HepG2 (cell line): ENCODE measurements around the gene EPB41L5. TPM values are rescaled to one million over a fixed set of nuclear protein-coding genes. Genes with fewer than 3 reads are reported as not detected.

ENCODE experiments used
- AKAP8 ChIP-seq: sonication (generic); formaldehyde crosslinking; IDR thresholded peaks from 2 replicates; pipeline ENCODE4 v1.5.1; 2020; ENCODE audit warnings: mild to moderate bottlenecking, missing genetic modification reagents
- HNF1A ChIP-seq, 2 experiments: sonication (generic) in 1 of 2; formaldehyde crosslinking in 1 of 2; IDR thresholded peaks; 2 replicates each; pipeline versions ENCODE4 v1.4.0 to v1.6.1; 2016 to 2020; ENCODE audit warnings: borderline replicate concordance in 1 of 2, low read depth in 1 of 2, mild to moderate bottlenecking in 1 of 2, missing genetic modification reagents in 1 of 2
- ISL2 ChIP-seq: sonication (generic); formaldehyde crosslinking; IDR thresholded peaks from 2 replicates; pipeline ENCODE4 v1.5.0; 2020; ENCODE audit warnings: missing genetic modification reagents
- KDM3A ChIP-seq: IDR thresholded peaks from 2 replicates; pipeline ENCODE4 v1.6.1; 2018; ENCODE audit warnings: low read depth, missing compliant biosample characterization
- MXD4 ChIP-seq: IDR thresholded peaks from 2 replicates; pipeline ENCODE4 v1.6.1; 2016; ENCODE audit warnings: mild to moderate bottlenecking, missing biosample characterization, missing genetic modification reagents
- NCOA2 ChIP-seq: sonication (generic); formaldehyde crosslinking; IDR thresholded peaks from 2 replicates; pipeline ENCODE4 v1.8.0; 2022; ENCODE audit warnings: inconsistent platforms
- NR2C2 ChIP-seq: sonication (generic); formaldehyde crosslinking; IDR thresholded peaks from 2 replicates; pipeline ENCODE4 v1.4.0; 2020; ENCODE audit warnings: missing genetic modification reagents, mild to moderate bottlenecking, moderate library complexity, borderline replicate concordance
- RERE ChIP-seq: IDR thresholded peaks from 2 replicates; pipeline ENCODE4 v1.6.1; 2016; ENCODE audit warnings: low read depth, missing genetic modification reagents, missing compliant biosample characterization
- SRSF4 ChIP-seq: fragments of 200-400 bp; formaldehyde crosslinking; IDR thresholded peaks from one replicate; pipeline ENCODE4 v1.6.1; 2018; ENCODE audit warnings: mild to moderate bottlenecking, low read depth, low read length, moderate library complexity; ENCODE audit not compliant: poor library complexity, severe bottlenecking
- ZNF225 ChIP-seq: sonication (generic); formaldehyde crosslinking; IDR thresholded peaks from 2 replicates; pipeline ENCODE4 v1.4.0; 2020; ENCODE audit warnings: mild to moderate bottlenecking, missing genetic modification reagents
- ZNF329 ChIP-seq: sonication (generic); formaldehyde crosslinking; IDR thresholded peaks from 2 replicates; pipeline ENCODE4 v1.9.0; 2021; ENCODE audit warnings: low read depth, mild to moderate bottlenecking, missing genetic modification reagents
- ZNF468 ChIP-seq: sonication (generic); formaldehyde crosslinking; IDR thresholded peaks from 2 replicates; pipeline ENCODE4 v1.8.0; 2022; ENCODE audit warnings: mild to moderate bottlenecking, moderate library complexity, missing genetic modification reagents
- ZNF546 ChIP-seq: sonication (generic); formaldehyde crosslinking; conservative IDR thresholded peaks from 2 replicates; pipeline ENCODE4 v1.8.1; 2023; ENCODE audit warnings: mild to moderate bottlenecking, missing genetic modification reagents
- ZSCAN21 ChIP-seq: sonication (generic); formaldehyde crosslinking; IDR thresholded peaks from 2 replicates; pipeline ENCODE4 v1.8.0; 2022; ENCODE audit warnings: mild to moderate bottlenecking, missing genetic modification reagents, moderate library complexity, borderline replicate concordance
- ZUFSP ChIP-seq: sonication (generic); formaldehyde crosslinking; IDR thresholded peaks from 2 replicates; pipeline ENCODE4 v1.9.0; 2021; ENCODE audit warnings: missing genetic modification reagents, mild to moderate bottlenecking, borderline replicate concordance
- polyA plus RNA-seq, 8 experiments: library from polyadenylated mRNA; depleted of rRNA in 3 of 8; stranded (reverse) in 7 of 8; unstranded in 1 of 8; fragments of >200 nt; fragmentation: Illumina TruSeq in 4 of 8; extraction: Trizol in 4 of 8; gene quantifications; 2 replicates each; pipeline versions ENCODE4 v1.2.1 to v1.2.3, GENCODE V29; 2011 to 2016; ENCODE audit warnings: low read depth in 4 of 8, missing spikeins in 1 of 8, mixed read lengths in 1 of 8; ENCODE audit not compliant: insufficient read depth in 1 of 8
- total RNA-seq, 5 experiments: library from RNA; depleted of rRNA; stranded (reverse); fragments of >200 nt; fragmentation: Illumina TruSeq; extraction: Trizol; gene quantifications; 2 replicates each; pipeline ENCODE4 v1.2.3, GENCODE V29; 2016; ENCODE audit warnings: low read depth in 1 of 5

EPB41L5 gene
- total and polyA plus RNA-seq, 2 of the 13 experiments (the other 11 are each of a cell fraction or from before 2014, with no cell fraction given) = 40.5 to 47.5 TPM

GRCh38 chr2:120012771-120013596 lies at the start of gene EPB41L5 (continued):
- TF ChIP-seq HNF1A (IDR thresholded peaks at IDR 0.05; ENCODE audit: low read depth) = peak; percentile 77; the same call in 1 of the 2 replicates
- TF ChIP-seq HNF1A (CRISPR knock-in tag; IDR thresholded peaks at IDR 0.05; ENCODE audit: borderline replicate concordance) = peak; percentile 96
- TF ChIP-seq KDM3A (CRISPR knock-in tag) = 0 out of 2 replicates have a peak, but pooled peaks have one; percentile 48
- peak; percentile 86 for TF ChIP-seq ISL2 (CRISPR knock-in tag)
- TF ChIP-seq ZNF225 (CRISPR knock-in tag) = peak; percentile 96
- peak; percentile 20; the same call in 1 of the 2 replicates for TF ChIP-seq MXD4 (CRISPR knock-in tag)
- peak; percentile 84 for TF ChIP-seq ZSCAN21 (CRISPR knock-in tag)
- no peak for TF ChIP-seq RERE (CRISPR knock-in tag)
- TF ChIP-seq AKAP8 (CRISPR knock-in tag) = no peak; the same call in 1 of the 2 replicates
- TF ChIP-seq ZUFSP (CRISPR knock-in tag) = no peak; the same call in 1 of the 2 replicates
- TF ChIP-seq SRSF4 = no peak
- 0 out of 2 replicates have a peak, but pooled peaks have one; percentile 86 for TF ChIP-seq ZNF468 (CRISPR knock-in tag)
- peak; percentile 70 for TF ChIP-seq ZNF546 (CRISPR knock-in tag)
- peak; percentile 50; the same call in 1 of the 2 replicates for TF ChIP-seq NCOA2 (CRISPR knock-in tag)
- peak; percentile 65; the same call in 1 of the 2 replicates for TF ChIP-seq NR2C2
- peak; percentile 65; the same call in 1 of the 2 replicates for TF ChIP-seq ZNF329 (CRISPR knock-in tag)
